ENCODE results near the gene SLC13A2.
"Not testable (repeated sequence)": the region's sequence is repeated elsewhere in the genome, so short reads cannot be mapped to it uniquely, and the experiment has no call there.

SLC13A2 gene

GRCh38 chr17:28519236-28519635 is 45.8 kb downstream of the SLC13A2 start:
- DNase-seq = no peak

- DNase-seq = no peak
These were observed 47.2 kb downstream of the SLC13A2 start for GRCh38 chr17:28520687-28521086.

GRCh38 chr17:28521311-28522085 is 48.1 kb downstream of the SLC13A2 start:
- no peak for DNase-seq

- DNase-seq = not testable (repeated sequence)
These were observed 48.8 kb downstream of the SLC13A2 start for GRCh38 chr17:28522281-28522680.

GRCh38 chr17:28523186-28523585 is 49.7 kb downstream of the SLC13A2 start:
- no peak for DNase-seq

GRCh38 chr17:28523876-28524275 is 50.4 kb downstream of the SLC13A2 start:
- no peak for DNase-seq

GRCh38 chr17:28524476-28525424 is 51.3 kb downstream of the SLC13A2 start:
- DNase-seq = no peak

GRCh38 chr17:28526381-28526780 is 52.9 kb downstream of the SLC13A2 start:
- no peak for DNase-seq

DNA sequence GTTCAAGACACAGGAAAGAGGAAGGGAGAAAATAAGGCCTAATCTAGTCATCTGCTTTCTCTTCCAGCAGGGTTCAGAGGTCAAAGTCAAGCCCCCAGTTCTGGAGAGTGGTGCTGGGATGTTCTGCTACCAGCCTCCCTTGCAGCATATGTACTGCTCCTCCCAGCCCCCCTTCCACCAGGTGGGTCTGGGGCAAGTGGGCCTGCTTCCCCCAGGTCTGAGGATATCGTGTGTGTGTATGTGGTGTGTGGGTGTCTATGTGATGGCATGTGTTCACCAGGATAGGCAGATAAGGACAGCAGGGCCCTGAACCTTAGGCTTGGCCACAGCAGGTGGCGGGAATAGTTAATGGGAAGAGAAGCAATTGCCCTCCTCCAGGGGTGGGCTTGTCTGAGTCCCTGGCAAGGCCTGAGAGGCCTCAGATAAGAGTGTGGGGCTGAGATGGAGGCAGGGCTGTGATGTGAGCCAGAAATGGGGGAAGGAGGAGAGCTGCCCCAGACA is 53.8 kb downstream of the SLC13A2 start:
- no peak for DNase-seq

DNA sequence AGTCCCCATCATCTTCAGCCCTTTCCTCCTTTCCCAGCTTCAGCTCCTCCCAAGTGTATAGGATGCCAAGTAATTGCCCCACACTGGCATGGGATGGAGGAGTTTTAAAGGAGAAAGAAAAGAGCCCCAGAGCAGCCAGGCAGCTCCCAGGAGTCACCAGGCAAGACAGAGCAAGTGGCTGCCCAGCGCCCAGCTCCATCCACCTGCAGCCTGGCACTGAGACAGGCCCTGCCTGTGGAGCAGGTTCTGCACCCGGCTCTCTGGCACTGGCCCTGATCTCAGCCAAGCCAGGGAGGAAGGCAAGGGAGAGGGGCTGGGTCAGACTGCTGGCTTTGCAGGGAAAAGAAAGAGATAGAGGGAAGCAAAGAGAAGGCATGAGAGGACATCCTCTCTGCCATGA is 54.4 kb downstream of the SLC13A2 start:
- DNase-seq = no peak

DNA sequence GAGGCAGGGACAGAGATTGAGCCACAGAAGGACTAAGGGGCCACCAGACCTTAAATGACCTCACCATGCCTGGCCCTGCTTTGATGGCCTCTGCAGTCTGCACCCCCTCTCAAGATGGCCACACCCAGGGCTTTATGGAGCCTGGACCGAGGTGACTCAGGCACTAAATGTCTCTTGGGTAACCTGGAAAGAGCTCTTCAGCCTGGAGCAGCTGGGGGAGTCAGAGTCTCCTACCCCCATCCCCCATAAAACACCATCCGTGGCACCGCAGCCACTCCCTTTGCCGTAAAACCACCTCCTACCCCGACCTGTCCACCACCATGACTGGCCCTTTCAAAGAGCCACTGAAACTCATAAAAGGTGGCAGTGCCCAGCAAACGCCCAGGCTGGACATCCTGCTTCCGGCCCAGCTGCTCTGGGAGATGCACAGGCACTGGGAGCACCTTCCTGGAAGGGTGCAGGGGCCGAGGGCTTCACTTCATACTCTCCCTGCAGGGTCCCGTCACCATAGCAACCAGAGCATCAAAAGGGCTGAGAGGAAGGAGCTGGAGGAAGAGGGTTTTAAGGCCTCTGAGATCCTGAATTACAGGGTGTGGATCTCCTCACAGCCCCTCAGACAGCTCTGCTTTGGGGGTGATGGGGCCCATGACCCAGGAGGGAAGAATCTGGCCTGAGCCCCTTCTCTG is 55.0 kb downstream of the SLC13A2 start:
- DNase-seq = no peak

DNA sequence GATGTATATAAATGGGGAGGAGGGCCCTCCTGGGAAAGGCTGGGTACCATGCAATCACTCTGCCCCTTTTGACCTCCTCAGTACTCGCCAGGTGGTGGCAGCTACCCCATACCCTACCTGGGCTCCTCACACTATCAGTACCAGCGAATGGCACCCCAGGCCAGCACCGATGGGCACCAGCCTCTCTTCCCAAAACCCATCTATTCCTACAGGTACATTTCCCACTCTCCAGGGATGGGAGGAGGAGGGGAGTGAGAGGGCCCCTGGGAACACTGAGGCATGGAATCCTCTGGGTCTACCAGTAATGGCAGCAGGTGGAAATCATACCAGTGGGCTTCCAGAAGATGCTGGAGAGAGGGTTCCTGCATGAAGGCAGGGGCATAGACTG is 55.6 kb downstream of the SLC13A2 start:
- DNase-seq = no peak

DNA sequence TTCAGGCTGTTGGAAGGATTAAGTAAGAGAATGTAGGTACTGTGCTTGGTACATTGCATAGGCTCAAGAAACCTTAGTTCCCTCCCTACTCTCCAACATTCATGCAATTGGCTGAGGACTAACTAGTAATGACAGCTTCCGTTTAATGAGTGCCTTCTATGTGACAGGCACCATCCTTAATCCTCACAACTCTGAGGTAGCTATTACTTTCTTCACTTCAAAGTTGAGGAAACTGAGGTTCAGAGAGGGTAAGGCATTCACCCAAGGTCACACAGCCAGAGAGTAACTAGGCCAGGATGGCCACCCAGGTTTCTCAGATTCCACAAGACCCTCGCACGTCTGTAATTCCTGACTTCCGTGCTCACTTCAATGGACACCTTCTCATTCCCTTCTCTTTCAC is 56.8 kb downstream of the SLC13A2 start:
- no peak for DNase-seq

GRCh38 chr17:28530926-28531325 is 57.5 kb downstream of the SLC13A2 start:
- DNase-seq = no peak

- DNase-seq = no peak
These were observed 58.9 kb downstream of the SLC13A2 start for GRCh38 chr17:28532050-28532960.

GRCh38 chr17:28533091-28533807 is 59.8 kb downstream of the SLC13A2 start:
- no peak for DNase-seq

GRCh38 chr17:28534740-28535375 is 61.4 kb downstream of the SLC13A2 start:
- DNase-seq = no peak

DNA sequence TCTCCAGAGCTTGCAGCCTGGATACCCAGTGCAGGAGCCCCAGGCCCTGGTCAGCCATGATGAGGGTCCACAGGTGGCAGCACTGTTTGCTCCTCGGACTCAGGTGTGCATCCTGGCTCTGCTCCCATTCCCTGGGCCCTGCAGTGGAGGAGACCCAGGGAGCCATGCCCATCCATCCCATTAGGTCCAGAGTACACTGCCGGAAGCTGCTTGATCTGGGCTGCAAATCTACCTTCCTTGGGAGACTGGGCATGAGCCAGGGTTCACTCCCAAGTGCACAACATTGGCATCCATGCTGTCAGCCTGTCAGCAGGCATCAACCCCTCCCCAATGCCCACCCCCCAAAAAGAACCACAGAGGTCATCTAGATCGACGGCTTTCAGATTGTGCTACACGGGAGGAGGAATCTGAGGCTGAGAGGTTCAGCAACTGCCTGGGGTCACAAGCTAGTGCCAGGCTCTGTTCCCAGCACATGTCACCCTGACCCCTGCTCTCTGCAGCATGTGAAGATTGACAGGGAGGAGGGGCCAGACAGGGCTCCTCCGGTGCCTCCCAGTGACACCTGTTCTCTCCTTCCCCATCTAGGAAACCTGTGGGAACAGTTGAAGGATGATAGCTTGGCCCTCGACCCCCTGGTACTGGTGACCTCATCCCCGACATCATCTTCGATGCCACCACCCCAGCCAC is 63.2 kb downstream of the SLC13A2 start:
- no peak for DNase-seq

DNA sequence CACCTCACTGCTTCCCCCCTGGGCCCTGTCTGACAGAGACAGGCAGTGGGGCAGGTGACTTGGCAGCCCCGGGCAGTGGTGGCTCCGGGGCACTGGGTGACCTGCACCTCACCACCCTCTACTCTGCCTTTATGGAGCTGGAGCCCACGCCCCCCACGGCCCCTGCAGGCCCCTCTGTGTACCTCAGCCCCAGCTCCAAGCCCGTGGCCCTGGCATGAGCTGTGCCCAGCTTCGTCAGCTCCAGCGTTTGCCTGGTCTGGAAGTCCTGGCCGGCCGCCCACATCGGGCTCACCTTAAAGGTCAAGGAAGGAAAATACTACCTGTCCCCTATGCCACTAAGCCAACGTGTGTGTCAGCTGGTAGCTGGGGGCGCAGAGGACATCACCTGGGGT is 63.8 kb downstream of the SLC13A2 start:
- DNase-seq = no peak

DNA sequence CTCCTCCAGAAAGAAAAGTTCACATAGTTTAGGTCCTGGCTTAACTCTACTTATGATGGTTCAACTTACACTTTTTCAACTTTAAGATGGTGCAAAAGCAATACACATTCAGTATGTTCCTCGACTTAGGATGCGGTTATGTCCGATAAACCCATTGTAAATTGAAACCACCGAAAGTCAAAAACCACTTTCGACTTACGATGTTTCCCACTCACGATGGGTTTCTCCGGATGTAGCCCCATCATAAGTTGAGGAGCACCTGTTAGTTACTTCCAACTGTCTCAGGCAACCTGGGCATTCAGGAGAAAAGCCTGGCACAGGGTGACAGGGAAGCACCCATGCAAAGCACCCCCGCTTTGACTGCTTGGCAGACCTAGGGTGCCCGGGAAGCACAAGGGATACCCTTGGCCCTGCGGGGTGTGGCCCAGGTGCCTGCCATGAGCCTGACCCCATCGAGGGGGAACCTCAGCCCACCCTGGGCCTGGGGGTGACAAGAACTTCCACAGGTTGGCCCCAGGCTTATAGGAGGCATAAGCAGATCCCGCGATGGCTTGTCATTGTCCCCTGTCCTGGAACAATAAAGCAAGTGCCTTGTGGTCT is 65.0 kb downstream of the SLC13A2 start:
- DNase-seq = no peak
